SK-N-MC (cell line): ENCODE measurements around the gene BRAF.

Source experiments
- EZH2 ChIP-seq: fragments of 200-600 bp; sonication (generic); IDR thresholded peaks from one replicate; pipeline ENCODE4 v1.6.1; 2017; ENCODE audit warnings: antibody characterized with exemption
- POLR2AphosphoS5 ChIP-seq: IDR thresholded peaks from 2 replicates; pipeline ENCODE4 v1.6.1; 2012; ENCODE audit warnings: mild to moderate bottlenecking, low read depth, low read length, borderline replicate concordance

GRCh38 chr7:140681766-140682165 lies 243.0 kb downstream of the BRAF start:
- no peak for TF ChIP-seq POLR2AphosphoS5
- no peak for TF ChIP-seq EZH2
